HFF-Myc (cell line): ENCODE results near the gene PLA2G4E.

Source experiments
- DNase-seq: peaks from one replicate; pipeline ENCODE4 v3.0.0-alpha.2; 2011; ENCODE audit warnings: low read depth; ENCODE audit errors: extremely low read depth
- H3K4me3 ChIP-seq: replicated peaks from 2 replicates; pipeline ENCODE4 v1.5.1; 2011; ENCODE audit warnings: low read depth, mild to moderate bottlenecking, control low read depth, low read length
- TF ChIP-seq, protein P1 (sequence below): IDR thresholded peaks from 2 replicates; pipeline ENCODE4 v1.5.1; 2012; ENCODE audit warnings: mild to moderate bottlenecking, low read depth, low read length, control low read depth; ENCODE audit errors: missing control alignments

PLA2G4E gene

DNA sequence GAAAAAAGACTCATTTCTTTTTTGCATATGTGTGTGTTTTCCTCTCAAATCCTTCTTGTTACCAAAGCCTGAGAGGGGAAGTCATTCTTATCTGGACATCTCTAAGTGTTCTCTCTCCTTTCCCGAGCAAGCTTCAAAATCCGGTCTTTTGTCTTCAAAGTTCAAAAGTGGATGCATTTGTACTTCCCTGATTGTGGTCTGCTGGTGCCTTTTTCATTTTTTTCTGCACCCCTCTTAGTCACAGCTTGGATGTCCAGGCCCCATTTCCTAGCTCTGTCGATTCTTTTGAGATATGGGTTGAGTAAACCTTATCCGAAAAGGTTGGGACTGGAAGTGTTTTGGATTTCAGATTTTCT is 83.3 kb downstream of the PLA2G4E start:
- DNase-seq = no peak
- no peak overlapping the region for H3K4me3 ChIP-seq
- TF ChIP-seq, protein P1, sequence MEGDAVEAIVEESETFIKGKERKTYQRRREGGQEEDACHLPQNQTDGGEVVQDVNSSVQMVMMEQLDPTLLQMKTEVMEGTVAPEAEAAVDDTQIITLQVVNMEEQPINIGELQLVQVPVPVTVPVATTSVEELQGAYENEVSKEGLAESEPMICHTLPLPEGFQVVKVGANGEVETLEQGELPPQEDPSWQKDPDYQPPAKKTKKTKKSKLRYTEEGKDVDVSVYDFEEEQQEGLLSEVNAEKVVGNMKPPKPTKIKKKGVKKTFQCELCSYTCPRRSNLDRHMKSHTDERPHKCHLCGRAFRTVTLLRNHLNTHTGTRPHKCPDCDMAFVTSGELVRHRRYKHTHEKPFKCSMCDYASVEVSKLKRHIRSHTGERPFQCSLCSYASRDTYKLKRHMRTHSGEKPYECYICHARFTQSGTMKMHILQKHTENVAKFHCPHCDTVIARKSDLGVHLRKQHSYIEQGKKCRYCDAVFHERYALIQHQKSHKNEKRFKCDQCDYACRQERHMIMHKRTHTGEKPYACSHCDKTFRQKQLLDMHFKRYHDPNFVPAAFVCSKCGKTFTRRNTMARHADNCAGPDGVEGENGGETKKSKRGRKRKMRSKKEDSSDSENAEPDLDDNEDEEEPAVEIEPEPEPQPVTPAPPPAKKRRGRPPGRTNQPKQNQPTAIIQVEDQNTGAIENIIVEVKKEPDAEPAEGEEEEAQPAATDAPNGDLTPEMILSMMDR = no peak

DNA sequence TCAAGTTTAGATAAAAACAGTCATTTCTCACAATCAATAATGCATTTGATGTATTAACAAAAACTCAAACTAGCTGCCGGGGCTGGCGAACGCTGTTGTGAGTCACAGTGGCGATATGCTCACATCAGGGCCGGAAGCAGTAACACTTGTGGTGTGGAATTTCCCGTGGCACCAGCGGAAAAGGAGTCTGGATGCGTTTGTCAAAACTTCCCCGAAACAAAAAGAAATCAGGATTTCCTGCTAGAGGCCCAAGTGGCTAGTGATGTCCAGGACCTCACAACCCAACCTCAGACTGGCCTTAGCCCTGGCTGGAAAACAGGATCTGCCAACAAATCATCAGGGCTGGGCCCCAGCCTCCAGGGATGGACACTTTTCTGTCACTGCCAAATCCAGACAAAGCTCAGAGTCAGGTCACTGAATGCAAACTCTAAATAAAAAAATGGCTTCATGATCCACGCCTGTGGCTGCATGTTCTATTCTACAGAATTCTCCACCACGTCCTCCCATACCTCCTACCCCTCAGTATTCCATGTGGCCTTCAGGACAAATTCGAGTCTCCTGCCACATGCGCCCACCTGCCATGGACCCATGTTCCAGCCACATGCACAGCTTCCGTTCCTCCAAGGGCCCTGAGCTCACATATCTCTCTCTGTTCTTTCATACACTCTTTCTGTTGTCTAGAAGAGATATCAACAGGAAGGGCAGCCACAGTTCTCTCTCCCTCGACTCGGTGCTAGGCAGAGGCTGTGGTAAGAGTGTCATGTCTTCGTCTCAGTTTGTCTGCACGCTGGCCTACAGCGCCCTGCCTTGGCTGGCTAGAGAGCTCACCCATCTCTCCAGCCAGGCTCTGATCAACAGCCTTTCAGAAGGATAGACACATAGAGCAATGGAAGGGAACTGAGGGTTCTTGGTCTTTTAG is 83.9 kb downstream of the PLA2G4E start:
- TF ChIP-seq, protein P1 = no peak
- DNase-seq = no peak
- no peak overlapping the region for H3K4me3 ChIP-seq

DNA sequence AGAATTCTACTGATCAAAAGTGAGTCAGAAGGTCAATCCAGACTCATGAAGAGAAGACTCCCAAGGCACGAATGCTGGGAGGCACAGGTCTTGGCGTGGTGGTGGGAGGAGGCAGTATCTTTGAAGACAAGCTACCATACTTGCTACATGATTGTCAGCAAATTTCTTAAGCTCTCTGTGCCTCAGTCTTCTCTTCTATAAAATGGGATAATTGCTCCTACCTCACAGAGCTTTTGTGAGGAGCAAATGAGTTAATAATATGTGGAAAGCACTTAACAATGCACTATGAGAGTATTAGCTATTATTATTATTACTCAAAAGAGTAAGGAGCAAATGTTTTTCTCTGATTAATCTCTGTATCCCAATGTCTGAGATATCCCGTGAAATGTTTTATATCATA is 84.7 kb downstream of the PLA2G4E start:
- no peak overlapping the region for H3K4me3 ChIP-seq
- no peak for DNase-seq
- TF ChIP-seq, protein P1 = no peak

DNA sequence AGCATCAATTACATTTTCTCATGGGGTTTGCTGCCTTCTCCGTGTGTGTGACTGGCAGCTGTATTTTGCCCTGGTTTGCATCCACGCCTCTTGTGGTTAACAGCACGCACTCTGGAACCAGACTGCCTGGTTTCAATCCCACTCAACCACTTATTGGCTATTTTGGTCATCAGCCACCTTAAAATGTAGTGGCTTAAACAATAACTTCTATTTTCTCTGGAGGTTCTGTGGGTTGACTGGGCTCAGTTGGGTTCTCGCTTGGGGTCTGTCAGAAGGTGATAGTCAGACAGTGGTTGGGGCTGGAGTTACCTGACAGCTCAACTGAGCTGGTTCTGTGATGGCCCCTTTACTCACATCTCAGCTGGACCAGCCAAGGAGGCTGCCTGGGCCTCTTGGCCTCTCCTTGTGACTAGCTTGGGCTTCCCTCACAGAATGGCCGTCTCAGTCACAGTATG is 85.2 kb downstream of the PLA2G4E start:
- H3K4me3 ChIP-seq = no peak overlapping the region
- TF ChIP-seq, protein P1 = no peak
- DNase-seq = no peak

DNA sequence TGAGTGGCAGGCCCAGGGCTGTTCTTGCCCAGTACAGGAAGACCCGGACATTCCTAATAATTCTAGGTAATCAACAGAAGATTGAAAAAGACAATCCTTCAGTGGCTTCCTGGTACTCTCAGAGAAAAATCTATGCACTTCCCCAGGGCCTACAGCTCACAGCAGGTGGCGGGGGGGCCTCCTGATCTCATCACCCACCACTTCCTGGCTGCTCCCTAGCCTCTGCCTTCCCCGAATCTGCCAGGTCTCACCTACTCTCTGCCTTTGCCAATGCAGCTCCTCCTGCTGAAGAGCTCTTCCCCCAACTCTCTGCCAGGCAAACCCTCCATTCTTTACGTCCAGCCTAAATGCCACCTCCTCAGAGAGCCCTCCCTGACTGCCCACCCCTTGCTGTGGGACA is 86.0 kb downstream of the PLA2G4E start:
- no peak overlapping the region for H3K4me3 ChIP-seq
- TF ChIP-seq, protein P1 = no peak
- no peak for DNase-seq

DNA sequence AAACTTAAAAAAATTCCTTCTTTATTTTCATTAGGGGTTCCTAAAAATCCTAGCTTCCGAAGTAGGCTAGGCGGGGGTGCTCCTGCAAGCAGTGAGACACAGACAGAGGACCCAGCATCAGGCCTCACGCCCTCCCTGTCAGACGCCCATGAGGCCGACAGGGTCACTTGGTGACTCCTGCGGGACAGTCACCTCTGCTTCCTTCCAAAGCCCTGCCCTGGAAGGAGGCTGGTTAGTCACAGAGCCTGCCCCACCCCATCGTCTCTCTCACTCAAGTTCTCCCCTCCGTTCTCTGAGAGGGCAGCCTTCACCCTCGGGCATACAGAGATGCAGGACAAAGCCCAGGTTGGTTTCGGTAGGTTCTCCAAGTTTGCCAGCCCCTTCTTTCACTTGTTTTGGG is 87.1 kb downstream of the PLA2G4E start:
- no peak for DNase-seq
- no peak overlapping the region for H3K4me3 ChIP-seq
- TF ChIP-seq, protein P1 = no peak

DNA sequence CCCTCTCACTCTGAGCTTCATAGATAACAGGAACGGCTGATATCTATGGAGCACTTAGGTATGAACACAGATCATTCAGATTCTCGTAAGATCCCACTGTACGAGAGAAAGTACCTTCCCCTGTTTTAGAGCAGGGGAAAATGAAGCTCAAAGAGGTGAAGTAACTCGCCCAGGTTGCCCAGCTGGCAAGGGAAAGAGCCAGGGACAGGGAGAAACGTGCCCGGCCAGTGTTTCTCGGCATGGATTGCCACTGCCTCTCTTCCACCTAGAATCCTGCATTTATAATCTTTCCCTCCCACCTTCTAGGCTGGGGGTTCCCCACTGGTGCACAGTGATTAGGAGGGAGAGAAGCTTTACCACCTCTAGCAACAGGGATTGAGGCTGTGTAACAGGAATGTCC is 87.5 kb downstream of the PLA2G4E start:
- no peak overlapping the region for H3K4me3 ChIP-seq
- TF ChIP-seq, protein P1 = no peak
- no peak for DNase-seq
